GM21825 (cell line): Measurements from ENCODE around the gene LDHD.
"Not testable (repeated sequence)": the region's sequence is repeated elsewhere in the genome, so short reads cannot be mapped to it uniquely, and the experiment has no call there.

ENCODE experiments used
- ATAC-seq: cut with Tn5 transposase; IDR thresholded peaks from one replicate; pipeline ENCODE4 v1.9.1; 2021; ENCODE audit warnings: mild to moderate bottlenecking, moderate library complexity; ENCODE audit not compliant: unreplicated experiment

LDHD gene

DNA sequence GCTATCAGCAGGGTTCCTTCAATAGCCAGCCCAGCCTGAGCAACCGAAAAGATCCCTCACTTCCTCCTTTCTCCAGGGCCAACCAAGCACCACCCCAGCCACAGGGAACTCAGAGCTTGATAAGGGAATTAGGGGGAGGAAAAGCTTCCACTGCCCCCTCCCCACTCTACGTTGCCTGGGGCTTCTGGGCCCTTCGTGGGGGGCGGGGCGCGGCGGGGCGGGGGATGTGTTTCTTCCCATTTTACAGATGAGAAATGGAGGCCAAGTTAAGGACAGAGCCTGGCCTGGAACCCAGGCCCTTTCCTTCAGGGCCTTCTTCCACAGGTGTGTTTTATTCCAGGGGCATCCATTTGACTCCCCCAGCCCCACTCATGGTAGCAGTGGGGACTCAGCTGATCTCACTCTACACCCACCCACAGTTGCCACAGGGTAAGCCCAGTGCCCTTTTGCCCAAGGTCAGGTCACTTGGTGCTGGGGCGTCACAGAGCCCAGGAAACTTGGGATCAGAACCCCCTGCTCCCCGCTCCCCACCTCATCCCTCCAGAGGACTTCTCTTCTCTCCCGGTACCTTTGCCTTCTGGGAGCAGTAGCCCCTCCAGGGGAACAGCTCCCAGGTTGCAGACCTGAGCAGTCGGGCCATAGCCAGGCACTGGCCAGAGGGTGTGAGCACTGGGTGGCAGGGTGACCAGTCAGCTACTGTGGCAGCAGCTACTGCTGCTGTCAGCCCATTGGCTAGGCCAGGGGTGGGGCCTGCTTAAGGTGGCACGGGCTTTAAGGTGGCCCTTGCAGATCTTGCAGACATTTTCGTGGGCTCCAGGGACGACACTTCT is at the start of gene LDHD:
Gene LDHD, minus strand, starts transcription at position 700 of the 830 bp plus-strand sequence. Its CDS starts 60 bp downstream, at position 640.
- ATAC-seq, result no peak

DNA sequence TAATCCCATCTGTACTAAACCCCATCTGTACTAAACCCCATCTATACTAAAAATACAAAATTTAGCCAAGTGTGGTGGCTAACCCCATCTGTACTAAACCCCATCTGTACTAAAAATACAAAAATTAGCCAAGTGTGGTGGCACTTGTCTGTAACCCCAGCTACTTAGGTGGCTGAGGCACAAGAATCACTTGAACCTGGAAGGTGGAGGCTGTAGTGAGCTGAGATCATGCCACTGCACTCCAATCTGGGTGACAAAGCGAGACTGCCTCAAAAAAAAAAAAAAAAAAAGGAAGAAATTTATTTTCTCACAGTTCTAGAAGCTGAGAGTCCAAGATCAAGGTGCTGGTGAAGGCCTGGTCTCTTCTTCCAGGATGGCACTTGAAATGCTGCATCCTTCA is 43.8 kb upstream of the LDHD start:
- ATAC-seq, result no peak

DNA sequence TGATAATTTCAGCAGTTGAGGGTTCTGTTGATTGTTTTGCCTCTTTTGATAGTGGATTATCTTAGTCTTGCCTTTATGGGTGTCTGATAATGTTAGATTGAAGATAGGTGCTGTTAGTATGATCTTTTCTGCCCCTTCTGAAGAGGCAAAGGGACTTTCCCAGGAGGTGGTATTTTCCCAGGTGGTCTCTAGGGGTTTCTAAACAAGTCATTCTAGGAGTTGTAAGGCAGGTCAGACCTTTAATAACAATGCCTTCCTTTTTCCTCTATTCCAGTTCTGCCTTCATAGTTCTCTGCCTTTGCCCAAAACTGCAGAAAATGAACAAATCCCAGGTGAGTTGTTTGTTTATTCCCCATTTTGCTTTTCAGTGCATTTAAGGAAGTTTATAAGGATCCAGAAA is 36.1 kb upstream of the LDHD start:
- no peak for ATAC-seq

DNA sequence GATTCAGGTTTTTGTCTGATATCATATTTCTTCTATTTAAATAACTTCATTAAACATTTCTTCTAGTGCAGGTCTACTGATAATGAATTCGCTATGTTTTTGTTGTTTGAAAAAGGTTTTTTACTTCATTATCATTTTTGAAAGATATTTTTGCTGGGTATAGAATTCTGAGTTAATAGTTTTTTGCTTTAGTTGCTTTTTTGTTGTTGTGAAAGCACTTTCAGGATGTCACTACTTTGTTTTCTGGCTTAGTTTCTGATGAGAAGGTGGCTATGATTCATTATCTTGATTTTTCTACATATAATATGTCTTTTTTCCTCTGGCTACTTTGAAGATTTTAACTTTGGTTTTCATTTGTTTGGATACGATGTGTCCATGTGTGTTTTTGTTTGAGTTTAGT is 35.2 kb upstream of the LDHD start:
- ATAC-seq, result no peak

DNA sequence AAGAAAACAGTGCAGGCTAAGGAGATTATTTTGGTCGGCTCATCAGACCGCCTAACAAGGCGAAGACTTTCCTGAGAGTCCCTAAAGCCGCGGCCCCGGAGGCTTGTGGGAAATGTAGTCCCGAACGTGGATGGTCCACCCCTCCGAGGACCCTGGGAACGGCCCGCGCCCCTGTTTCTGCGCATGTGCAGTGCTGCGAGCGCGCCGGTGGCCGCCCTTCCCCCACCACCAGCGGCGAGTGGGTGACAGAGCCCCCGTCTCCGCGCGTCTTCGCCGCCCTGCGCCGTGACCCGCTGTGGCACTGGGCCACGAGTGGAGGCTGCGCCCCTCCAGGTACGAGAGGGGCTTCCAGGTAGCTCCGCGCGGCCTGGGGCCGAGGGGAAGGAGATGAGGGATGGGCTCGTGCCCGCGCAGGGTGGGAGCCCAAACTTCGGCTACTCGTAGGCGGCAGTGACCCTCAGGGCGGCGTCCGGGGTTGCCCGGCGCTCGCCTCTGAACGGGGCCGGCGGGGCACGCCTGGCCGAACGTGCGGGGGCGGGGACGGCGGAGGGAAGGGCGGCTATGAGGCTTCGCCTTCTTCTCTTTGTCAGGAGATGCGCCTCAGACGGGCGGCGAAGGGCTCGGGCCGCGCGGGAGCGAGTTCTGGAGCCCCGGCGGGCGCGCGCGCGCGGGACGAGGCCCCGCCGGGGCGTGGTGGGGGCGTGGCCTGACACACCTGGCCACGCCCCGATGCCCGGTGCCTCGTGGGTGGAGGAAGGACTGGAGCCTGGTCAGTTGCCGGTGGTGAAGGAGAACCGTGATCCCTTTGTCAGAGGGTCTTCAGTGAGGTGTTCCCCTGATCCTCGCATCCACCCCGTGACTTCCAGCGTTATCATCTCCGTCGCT is 32.0 kb upstream of the LDHD start, which contains the start of gene ZFP1:
Gene ZFP1, plus strand, starts transcription at position 214 of the 885 bp plus-strand sequence. CDS start 4,428 bp downstream, outside the sequence.
- ATAC-seq, result peak; percentile 81

DNA sequence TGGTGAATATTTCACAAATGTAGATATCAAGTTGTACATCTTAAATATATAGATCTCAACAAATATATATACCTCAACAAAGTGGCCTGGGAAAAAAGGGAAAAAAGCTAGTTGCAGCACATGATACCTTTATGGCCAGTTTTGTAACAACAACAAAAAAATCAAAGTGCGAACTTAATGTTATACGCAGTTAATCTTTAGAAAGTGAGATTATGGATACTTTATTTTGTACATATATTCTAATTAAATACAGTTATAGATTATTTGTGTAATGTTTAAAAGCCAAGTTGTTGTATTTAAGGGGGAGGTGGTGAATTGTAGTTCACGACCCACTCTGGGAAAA is 31.4 kb upstream of the LDHD start:
- ATAC-seq, result no peak

DNA sequence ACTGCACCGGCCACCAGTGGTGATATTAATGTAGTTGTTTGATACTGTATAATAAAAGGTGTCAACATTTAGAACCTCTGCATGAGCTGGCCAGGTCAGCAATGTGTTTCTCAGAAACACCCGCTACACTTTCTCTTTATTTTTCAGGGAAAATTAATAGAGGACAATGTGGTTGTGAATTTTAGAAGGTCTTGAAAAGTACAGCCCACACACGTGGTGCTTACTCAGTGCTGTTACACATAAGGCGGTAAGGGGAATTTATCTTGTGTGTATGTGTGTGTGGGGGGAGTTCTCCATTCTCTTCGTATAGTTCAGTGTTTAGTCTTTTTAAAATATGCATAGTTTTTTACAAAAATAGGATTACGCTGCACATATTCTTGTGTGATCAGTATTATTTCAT is 27.4 kb upstream of the LDHD start:
- ATAC-seq, result no peak

DNA sequence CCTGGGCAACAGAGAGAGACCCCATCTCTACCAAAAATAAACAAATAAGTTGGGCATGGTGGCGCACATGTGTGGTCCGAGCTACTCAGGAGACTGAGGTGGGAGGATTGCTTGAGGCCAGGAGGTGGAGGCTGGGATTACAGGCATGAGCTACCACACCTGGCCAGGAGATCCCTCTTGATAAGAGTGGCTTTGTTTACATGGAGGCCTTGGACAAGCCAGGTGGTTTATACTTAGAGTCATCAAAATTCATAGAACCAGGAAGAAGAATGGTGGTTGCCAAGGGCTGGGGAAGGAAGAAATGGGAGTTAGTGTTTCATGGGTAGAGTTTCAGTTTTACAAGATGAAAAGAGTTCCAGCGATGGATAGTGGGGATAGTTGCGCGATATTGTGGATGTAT is 22.9 kb upstream of the LDHD start:
- ATAC-seq, result no peak

DNA sequence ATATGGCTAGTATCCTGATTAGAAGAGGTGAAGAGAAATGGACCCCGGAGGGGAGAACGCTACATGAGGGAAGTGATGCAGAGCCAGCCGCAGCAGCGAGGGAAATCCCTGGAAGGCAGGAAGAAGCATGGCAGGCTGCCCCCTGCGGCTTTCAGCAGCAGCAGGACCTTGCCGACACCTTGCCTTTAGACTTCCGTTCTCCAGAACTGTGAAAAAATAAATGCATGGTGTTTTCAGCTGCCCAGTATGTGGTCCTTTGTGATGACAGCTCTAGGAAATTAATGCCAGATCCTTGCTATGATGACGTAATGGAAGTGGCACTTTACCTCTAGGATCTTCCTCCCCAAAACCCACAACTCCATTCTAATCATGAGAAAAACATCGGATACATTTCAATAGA is 22.1 kb upstream of the LDHD start:
- no peak for ATAC-seq

DNA sequence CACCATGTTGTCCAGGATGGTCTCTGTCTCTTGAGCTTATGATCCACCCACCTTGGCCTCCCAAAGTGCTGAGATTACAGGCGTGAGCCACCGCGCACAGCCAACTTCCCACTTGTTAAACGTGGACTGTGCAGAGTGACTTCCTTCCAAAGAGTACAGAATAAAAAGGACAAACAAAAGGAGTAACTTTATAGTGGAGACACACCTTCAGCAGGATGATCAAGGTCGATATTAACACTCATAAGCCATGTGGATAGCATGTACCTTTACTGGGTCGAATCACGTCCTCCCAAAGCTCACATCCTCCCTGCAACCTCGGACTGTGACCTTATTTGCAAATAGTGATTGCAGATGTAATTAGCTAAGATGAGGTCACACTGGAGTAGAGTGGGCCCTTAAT is 21.7 kb upstream of the LDHD start:
- no peak for ATAC-seq

DNA sequence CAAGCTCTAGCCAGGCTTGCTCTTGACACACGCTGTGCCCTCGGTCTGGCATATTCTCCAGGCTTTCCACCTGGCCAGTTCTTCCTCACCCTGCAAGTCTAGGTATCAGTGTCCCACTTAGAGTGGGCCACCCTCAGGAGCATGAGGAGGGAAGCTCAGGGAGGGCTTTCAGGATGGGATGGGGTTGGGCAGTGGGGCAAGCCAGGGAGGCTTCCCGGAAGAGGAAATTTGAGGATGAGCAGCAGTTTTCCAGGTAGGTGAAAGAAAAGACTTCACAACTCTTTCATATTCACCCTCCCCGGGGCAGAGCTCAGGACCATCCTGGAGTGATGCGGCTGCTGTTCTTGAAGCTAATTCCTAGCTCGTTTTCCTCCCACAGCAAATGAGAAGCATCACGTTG is 14.5 kb upstream of the LDHD start:
- ATAC-seq, result no peak

DNA sequence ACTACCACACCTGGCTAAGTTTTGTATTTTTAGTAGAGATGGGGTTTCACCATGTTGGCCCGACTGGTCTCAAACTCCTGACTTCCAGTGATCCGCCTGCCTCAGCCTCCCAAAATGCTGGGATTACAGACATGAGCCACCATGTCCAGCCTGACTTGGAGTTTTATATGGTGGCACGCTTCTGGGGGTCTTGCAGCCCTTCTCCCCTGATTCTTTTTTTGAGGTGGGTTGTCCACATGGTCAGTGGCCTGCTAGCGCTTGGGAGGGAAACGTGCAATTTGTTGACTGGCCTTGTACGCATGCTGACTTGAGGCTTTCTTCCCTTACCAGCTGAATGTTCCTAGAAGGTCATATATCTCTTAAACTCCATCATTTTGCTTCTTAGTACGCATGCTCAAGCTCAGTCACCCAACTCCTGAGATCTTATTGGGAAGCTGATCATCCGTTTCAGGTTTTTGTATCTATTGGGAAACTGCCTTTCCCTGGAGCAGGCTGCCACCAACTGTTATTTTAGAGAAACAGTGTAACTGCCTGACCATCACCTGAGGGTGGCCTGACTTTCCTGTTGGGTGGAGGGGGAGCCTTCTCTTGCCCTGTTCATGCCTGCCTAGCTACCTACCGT is 13.7 kb upstream of the LDHD start:
- no peak for ATAC-seq

DNA sequence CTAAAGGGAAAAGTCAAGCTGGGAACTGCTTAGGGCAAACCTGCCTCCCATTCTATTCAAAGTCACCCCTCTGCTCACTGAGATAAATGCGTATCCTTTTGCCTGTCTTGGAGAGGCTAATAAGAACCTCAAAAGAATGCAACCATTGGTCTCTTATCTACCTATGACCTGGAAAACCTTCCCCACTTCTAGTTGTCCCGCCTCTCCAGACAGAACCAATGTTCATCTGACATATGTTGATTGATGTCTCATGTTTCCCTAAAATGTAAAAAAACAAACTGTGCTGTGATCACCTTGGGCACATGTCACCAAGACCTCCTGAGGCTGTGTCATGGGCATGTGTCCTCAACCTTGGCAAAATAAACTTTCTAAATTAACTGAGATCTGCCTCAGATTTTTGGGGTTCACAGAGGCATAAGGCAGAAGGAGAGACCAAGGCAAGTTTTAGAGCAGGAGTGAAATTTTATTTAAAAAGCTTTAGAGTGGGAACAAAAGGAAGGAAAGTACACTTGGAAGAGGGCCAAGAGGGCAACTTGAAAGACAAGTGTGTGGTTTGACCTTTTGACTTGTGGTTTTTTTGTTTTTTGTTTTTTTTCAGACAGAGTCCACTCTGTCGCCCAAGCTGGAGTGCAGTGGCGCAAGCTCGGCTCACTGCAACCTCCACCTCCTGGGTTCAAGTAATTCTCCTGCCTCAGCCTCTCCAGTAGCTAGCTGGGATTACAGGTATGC is 13.0 kb upstream of the LDHD start:
- not testable (repeated sequence) for ATAC-seq

DNA sequence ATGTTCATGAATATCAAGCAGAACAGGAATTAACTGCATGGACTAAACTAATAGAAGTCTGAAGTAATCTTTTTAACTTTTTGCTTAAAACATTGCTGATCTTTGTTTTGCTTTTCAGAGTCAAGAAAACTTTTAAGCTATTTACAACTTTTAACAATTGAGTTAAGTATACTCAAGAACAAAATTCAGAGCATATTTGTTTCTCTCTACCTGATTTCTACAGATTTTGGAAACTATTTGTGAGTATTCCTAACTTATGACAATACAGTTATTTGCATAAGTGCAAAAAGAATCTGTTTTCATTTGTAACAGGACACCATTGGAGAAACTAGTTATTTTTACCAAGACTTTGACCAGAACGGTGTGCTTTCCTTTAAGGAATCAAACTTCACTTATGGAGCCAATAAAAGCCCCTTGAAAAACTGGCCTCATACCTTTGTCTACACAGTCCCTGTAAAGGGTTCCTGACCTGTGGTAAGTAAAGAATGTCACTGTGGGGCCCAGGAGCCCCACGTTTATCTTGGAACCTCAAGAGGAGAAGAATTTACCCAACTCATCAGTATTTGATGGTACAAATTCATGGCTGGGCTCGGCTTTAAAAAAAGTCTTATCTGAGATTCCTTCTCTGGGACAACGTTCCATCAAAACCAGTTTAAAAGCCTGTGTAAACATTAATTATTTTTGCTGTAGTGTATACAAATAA is 11.3 kb upstream of the LDHD start:
- no peak for ATAC-seq

DNA sequence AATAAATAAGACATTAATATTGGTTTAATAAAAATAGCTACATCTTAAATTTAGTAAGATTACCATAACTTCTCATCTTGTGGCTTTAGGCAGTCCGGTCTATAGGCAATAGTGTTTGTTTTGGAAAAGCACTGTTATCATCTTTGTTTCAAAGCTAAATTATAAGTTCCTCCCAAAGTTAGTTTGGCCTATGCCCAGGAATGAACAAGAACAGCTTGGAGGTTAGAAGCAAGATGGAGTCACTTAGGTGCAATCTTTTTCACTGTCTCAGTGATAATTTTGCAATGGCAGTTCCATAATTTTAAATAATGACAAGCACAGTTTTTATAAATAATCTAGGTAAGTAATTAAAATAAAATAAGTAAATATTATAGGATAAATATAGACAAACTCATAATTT is 6.0 kb upstream of the LDHD start:
- no peak for ATAC-seq

DNA sequence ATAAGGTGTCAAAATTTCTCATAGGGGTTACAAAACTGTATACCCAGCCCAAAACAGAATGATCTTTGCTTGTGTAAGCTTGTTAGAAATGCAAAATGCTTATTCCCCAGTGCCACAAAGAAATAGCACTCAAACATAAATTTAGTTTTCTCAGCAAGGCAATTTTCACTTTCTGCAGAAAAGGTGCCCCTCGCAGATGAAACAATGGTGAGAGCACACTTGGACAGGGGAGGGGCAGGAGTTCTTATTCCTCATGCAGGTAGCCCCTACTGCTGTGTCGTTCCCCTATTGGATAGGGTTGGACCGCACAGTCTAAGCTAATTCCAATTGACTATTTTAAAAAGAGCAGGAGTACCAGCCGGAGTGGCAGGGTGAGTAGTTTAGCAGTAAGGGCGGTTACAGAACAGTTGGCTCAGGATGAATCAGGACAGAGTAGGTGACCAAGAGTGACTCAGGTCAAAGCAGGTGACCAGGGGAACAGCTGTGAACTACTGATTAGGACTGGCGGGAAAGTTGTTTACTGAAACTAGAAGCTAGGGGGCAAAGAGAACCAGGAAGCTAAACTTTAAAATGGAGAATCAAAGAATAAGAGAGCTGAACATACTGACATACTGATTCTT is 5.5 kb upstream of the LDHD start:
- ATAC-seq, result no peak

DNA sequence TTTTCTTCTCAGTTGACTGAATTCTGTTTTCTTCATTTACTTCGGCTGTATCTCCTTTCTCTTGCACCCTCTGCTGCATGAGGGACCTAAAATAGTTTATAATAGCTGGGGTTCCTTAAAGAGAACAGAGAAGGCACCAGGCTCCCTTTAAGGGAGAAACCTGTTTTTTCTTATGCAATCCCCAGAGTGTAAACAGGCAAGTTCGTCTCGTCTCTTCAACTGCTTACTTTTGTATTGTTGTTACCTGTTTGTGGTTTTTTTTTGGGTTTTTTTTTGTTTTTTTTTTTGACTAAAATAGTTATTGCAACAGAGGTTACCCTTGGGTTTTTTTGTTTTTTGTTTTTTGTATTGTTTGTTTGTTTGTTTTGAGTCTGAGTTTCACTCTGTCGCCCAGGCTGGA is 3.7 kb upstream of the LDHD start:
- ATAC-seq, result no peak

DNA sequence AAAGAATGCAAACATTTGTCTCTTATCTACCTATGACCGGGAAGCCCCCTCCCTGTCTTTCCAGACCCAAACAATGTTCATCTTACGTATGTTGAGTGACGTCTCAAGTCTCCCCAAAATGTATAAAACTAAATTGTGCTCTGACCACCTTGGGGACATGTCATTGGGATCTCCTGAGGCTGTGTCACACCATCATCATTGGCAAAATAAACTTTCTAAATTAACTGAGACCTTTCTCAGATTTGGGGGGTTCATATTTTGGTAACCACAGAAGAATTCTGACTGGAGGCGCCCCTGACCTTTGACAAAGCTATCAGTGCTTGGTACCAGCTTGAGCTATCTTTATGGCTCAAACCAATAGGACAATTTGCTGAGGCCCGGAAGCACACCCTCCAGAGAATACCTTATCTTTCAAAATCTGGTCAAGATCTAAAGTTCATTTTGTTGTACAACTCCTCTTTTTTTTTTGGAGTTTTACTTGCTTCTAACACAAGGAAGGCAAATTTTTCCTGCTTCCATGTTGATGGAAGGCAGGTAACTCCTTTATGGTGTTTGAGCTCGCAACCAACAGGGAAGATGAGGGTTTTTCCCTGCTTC is 2.5 kb upstream of the LDHD start:
- no peak for ATAC-seq

DNA sequence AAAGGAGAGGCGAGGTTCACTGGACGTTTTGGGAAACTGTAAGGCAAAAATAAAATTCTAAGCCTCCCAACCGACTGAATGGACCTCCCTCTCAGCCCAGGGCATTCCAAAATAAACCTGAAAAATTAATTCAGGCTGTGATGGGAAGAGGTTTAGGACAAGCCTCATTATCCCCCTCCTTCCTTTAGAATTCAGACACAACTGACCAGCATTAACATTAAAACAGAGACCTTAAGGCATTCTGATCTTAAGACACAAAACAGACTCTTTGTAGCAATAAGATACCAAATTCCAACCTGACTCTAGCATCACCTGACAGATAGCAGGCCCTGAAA is 298 bp upstream of the LDHD start:
- no peak for ATAC-seq
